ENCODE measurements around the gene CD81.

DNA sequence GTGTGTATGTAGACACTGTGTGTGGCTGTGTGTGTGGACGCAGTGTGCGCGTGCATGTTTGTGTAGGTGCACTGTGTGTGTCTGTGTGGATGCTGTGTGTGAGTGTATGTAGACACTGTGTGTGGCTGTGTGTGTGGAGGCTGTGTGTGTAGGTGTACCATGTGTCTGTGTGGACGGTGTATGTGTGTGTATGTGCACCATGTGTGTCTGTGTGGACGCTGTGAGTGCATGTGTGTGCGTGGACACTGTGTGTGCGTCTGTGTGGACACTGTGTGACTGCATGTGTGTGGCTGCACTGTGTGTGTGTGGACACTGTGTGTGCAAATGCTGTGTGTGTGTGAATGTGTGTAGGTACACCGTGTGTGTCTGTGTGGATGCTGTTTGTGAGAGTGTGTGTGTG, 56.9 kb downstream of the CD81 start:
- TF ChIP-seq, protein P1, sequence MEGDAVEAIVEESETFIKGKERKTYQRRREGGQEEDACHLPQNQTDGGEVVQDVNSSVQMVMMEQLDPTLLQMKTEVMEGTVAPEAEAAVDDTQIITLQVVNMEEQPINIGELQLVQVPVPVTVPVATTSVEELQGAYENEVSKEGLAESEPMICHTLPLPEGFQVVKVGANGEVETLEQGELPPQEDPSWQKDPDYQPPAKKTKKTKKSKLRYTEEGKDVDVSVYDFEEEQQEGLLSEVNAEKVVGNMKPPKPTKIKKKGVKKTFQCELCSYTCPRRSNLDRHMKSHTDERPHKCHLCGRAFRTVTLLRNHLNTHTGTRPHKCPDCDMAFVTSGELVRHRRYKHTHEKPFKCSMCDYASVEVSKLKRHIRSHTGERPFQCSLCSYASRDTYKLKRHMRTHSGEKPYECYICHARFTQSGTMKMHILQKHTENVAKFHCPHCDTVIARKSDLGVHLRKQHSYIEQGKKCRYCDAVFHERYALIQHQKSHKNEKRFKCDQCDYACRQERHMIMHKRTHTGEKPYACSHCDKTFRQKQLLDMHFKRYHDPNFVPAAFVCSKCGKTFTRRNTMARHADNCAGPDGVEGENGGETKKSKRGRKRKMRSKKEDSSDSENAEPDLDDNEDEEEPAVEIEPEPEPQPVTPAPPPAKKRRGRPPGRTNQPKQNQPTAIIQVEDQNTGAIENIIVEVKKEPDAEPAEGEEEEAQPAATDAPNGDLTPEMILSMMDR (IDR thresholded peaks at IDR 0.05), result no peak
- no peak for TF ChIP-seq POLR2AphosphoS5 (IDR thresholded peaks at IDR 0.05)

Measured in esophagus muscularis mucosa (tissue), 3 donors.